ENCODE measurements around the gene GOLIM4. TPM values are rescaled to one million over a fixed set of nuclear protein-coding genes. Genes with fewer than 3 reads are reported as not detected.

The GOLIM4 gene
- total RNA-seq, 1 experiment from 2014 or later: 24.6 TPM

- Histone ChIP-seq H4K91ac (ENCODE audit: insufficient read length, low read depth, low read length) (no peak overlapping the region), H4K8ac (replicated peaks; ENCODE audit: insufficient read length, low read depth, low read length) (no peak overlapping the region), H4K20me1 (ENCODE audit: control insufficient read depth, insufficient read depth, insufficient read length) (no peaks in the 10 kb centered on the region), H3K56ac (ENCODE audit: insufficient read length, low read depth, low read length) (no peak overlapping the region), H3T11ph (ENCODE audit: low read length) (no peak overlapping the region), H2BK15ac (ENCODE audit: low read depth, low read length) (no peak overlapping the region), H3K27ac (ENCODE audit: insufficient read length, low read depth, low read length) (no peak overlapping the region), H3K4me2 (ENCODE audit: insufficient read depth, insufficient read length, low read length) (no peak overlapping the region), H4K5ac (ENCODE audit: insufficient read length, low read depth, low read length) (no peak overlapping the region), H3K4me1 (ENCODE audit: insufficient read depth, low read length) (peaks cover 7% of the 10 kb centered on the region), H3K23me2 (ENCODE audit: insufficient read length, low read depth, low read length, poor library complexity, severe bottlenecking) (no peaks in the 10 kb centered on the region), H3K14ac (ENCODE audit: insufficient read depth, low read length) (no peak overlapping the region), H3K79me1 (ENCODE audit: insufficient read depth, low read depth, low read length, poor library complexity, severe bottlenecking) (no peaks in the 10 kb centered on the region), H2BK12ac (ENCODE audit: insufficient read length, low read depth, low read length) (no peak overlapping the region), H2BK120ac (ENCODE audit: low read depth, low read length, poor library complexity, severe bottlenecking) (no peak overlapping the region), H3K4ac (ENCODE audit: low read depth, low read length) (no peak overlapping the region), H2BK5ac (ENCODE audit: insufficient read length, low read length) (no peak overlapping the region), H3K27me3 (ENCODE audit: insufficient read depth, low read length) (no peaks in the 10 kb centered on the region), H3K23ac (ENCODE audit: insufficient read length, low read depth, low read length) (no peak overlapping the region), H3K18ac (ENCODE audit: insufficient read length, low read depth, low read length) (no peak overlapping the region), H2AK5ac (ENCODE audit: insufficient read length, low read length) (no peak overlapping the region), H2AFZ (ENCODE audit: low read length) (no peak overlapping the region), H3K79me2 (ENCODE audit: insufficient read depth, low read length) (peaks cover 5% of the 10 kb centered on the region; the same call in 1 of the 2 replicates), H3K9ac (ENCODE audit: extremely low read depth, insufficient read length, low read length) (no peak overlapping the region), H3K9me3 (ENCODE audit: control insufficient read depth, low read depth, low read length) (no peaks in the 10 kb centered on the region), H2BK20ac (ENCODE audit: low read depth, low read length, poor library complexity, severe bottlenecking) (no peak overlapping the region)
- no peak for TF ChIP-seq CTCF (conservative IDR thresholded peaks at IDR 0.05)
- Mint-ChIP-seq H3K27ac (peak overlapping the region in 1 of 3 experiments; percentile 54; a peak in 1 of 7 replicates), H3K4me1 (peaks cover 32 to 33% of the 10 kb centered on the region in 2 experiments), H3K4me3 (no peak overlapping the region), H3K36me3 (ENCODE audit: insufficient read depth in 1 of 3, low read depth in 3 of 3) (peaks cover 1 to 6% (median 4%) of the 10 kb centered on the region in 3 experiments; a peak in 5 of 7 replicates), H3K27me3 (ENCODE audit: low read depth) (no peaks in the 10 kb centered on the region), H3K9me3 (no peaks in the 10 kb centered on the region; a peak in 1 of 5 replicates)
- WGBS (ENCODE audit: extremely low coverage, insufficient read length, low lambda C conversion rate): no CpG with 5 or more reads among the region's 5 CpGs
- no peak for DNase-seq
Observed at GRCh38 chr3:168080499-168081170, 15.1 kb downstream of the GOLIM4 start.
